ENCODE data around the gene SPAG8. TPM values are rescaled to one million over a fixed set of nuclear protein-coding genes. Genes with fewer than 3 reads are reported as not detected.

Gene SPAG8
- total and polyA plus RNA-seq, 2 donors (not counting 1 experiment from before 2014, with no cell fraction given): 2.0 to 5.4 TPM

DNA sequence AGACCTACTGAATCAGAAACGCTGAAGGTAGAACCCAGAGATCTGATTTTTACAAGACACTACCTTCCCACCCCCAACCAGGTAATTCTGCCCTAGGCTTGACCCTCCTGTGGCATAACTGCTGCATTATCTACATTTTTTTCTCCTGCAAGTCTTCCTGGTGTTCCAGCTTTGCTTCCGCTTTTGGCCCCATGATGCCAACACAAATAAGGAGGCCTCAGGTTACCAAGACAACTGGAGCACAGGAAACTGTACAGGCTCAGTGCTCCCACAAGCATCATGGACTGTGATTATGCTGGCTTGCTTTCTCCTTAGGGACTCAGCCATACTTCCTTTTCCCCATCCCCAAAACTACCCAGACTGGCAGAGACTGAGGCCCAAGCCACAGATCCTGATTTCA lies 51.4 kb downstream of the SPAG8 start:
- peaks cover 0 to 5% of the 10 kb centered on the region in 2 experiments for H3K36me3 ChIP-seq (replicated peaks in 1 of 2; ENCODE audit: control extremely low read depth in 1 of 2, control insufficient read depth in 1 of 2, extremely low read depth in 1 of 2, insufficient read depth in 2 of 2, low read length in 1 of 2)
- Mint-ChIP-seq H3K27ac (peak overlapping the region; percentile 65), H3K4me1 (peaks cover 62% of the 10 kb centered on the region), H3K27me3 (no peaks in the 10 kb centered on the region), H3K9me3 (ENCODE audit: insufficient read depth) (no peaks in the 10 kb centered on the region), H3K4me3 (no peak overlapping the region)
- no peak for DNase-seq
- H3K79me2 ChIP-seq (ENCODE audit: control insufficient read depth, insufficient read depth, low read length): peaks cover 75% of the 10 kb centered on the region
- no peak overlapping the region for H3K4me3 ChIP-seq (ENCODE audit: control extremely low read depth in 1 of 5, extremely low read depth in 1 of 5, insufficient read depth in 1 of 5, low read depth in 2 of 5, low read length in 4 of 5)
- intact Hi-C loops (cut with micrococcal nuclease): no loop called here
- peak overlapping the region in 1 of 2 donors; percentile 44 for H3K27ac ChIP-seq (ENCODE audit: low read length in 2 of 2)
- POLR2A ChIA-PET: no interaction called here
- peaks cover 27 to 35% of the 10 kb centered on the region in 2 donors for H3K4me1 ChIP-seq (ENCODE audit: control insufficient read depth in 2 of 2, insufficient read depth in 2 of 2, low read length in 2 of 2)
- no peaks in the 10 kb centered on the region for H3K27me3 ChIP-seq (replicated peaks in 1 of 4; ENCODE audit: control extremely low read depth in 1 of 4, control insufficient read depth in 3 of 4, insufficient read depth in 4 of 4, low read length in 3 of 4)
- H4K20me1 ChIP-seq (ENCODE audit: control insufficient read depth, insufficient read depth, low read length, poor library complexity, severe bottlenecking): peaks cover 15% of the 10 kb centered on the region
- no peak for ATAC-seq (ENCODE audit: low read depth)
- peaks cover 0 to 2% (median 0%) of the 10 kb centered on the region in 3 donors for H3K9me3 ChIP-seq (ENCODE audit: control extremely low read depth in 1 of 3, control insufficient read depth in 2 of 3, insufficient read depth in 1 of 3, low read length in 2 of 3)
- CTCF ChIA-PET: interaction anchor here (0.8 to 7.7 kb wide), 7 partner anchors 15 to 118 kb away, joined by 3 to 56 read pairs (median 4); partner anchors contain the start of genes FAM221B, GBA2, RGP1 and TLN1
- WGBS (ENCODE audit: insufficient coverage): 39% methylated on average over 2 of the region's 2 CpGs
- H2AFZ ChIP-seq (ENCODE audit: insufficient read depth, low read depth, low read length, poor library complexity, severe bottlenecking): no peak overlapping the region
- H3K9ac ChIP-seq (ENCODE audit: low read length): no peak overlapping the region
- TF ChIP-seq, protein P1, sequence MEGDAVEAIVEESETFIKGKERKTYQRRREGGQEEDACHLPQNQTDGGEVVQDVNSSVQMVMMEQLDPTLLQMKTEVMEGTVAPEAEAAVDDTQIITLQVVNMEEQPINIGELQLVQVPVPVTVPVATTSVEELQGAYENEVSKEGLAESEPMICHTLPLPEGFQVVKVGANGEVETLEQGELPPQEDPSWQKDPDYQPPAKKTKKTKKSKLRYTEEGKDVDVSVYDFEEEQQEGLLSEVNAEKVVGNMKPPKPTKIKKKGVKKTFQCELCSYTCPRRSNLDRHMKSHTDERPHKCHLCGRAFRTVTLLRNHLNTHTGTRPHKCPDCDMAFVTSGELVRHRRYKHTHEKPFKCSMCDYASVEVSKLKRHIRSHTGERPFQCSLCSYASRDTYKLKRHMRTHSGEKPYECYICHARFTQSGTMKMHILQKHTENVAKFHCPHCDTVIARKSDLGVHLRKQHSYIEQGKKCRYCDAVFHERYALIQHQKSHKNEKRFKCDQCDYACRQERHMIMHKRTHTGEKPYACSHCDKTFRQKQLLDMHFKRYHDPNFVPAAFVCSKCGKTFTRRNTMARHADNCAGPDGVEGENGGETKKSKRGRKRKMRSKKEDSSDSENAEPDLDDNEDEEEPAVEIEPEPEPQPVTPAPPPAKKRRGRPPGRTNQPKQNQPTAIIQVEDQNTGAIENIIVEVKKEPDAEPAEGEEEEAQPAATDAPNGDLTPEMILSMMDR (IDR thresholded peaks at IDR 0.05): no peak
- TF ChIP-seq EZH2 (IDR thresholded peaks at IDR 0.05; ENCODE audit: borderline replicate concordance, insufficient read depth, low read depth, low read length, poor library complexity, severe bottlenecking): no peak
- H3K4me2 ChIP-seq (replicated peaks; ENCODE audit: low read depth, low read length, poor library complexity, severe bottlenecking): no peak overlapping the region

DNA sequence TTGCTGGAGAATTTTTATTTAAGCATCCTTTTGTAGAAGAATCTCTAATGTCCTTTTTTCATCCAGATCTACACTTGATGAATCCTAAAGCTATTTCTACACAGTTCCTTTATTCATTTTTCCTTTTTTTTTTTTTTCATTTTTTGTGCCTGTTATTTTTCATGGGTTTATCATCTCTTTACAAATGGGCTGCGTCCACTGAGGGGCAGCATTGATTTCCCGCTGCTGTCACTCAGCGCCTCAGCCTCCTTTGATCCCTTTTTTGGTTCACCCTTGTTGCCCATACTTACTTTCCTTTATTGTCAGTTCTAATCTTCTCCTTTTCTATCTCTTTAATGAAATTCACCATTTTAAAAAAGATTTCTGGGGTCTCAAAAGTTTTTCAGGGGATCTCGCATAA lies 52.3 kb downstream of the SPAG8 start:
- H3K79me2 ChIP-seq (ENCODE audit: control insufficient read depth, insufficient read depth, low read length): peaks cover 74% of the 10 kb centered on the region
- Mint-ChIP-seq H3K9me3 (ENCODE audit: insufficient read depth) (no peaks in the 10 kb centered on the region), H3K27ac (peak overlapping the region; percentile 13), H3K4me3 (no peak overlapping the region), H3K4me1 (peaks cover 70% of the 10 kb centered on the region), H3K27me3 (no peaks in the 10 kb centered on the region)
- intact Hi-C loops (cut with micrococcal nuclease): loop anchor here (5.0 kb wide), 1 partner anchor 642 kb away; the partner anchor contains the start of gene ATOSB
- H3K4me3 ChIP-seq (ENCODE audit: control extremely low read depth in 1 of 5, extremely low read depth in 1 of 5, insufficient read depth in 1 of 5, low read depth in 2 of 5, low read length in 4 of 5): no peak overlapping the region
- H3K4me1 ChIP-seq (ENCODE audit: control insufficient read depth in 2 of 2, insufficient read depth in 2 of 2, low read length in 2 of 2): peaks cover 34 to 43% of the 10 kb centered on the region in 2 donors
- ChIA-PET CTCF (interaction anchor here (0.8 to 7.7 kb wide), 6 partner anchors 14 to 69 kb away, joined by 3 to 56 read pairs (median 6); partner anchors contain the start of genes FAM221B, GBA2, RGP1 and TMEM8B), POLR2A (no interaction called here)
- peaks cover 0 to 5% of the 10 kb centered on the region in 2 experiments for H3K36me3 ChIP-seq (replicated peaks in 1 of 2; ENCODE audit: control extremely low read depth in 1 of 2, control insufficient read depth in 1 of 2, extremely low read depth in 1 of 2, insufficient read depth in 2 of 2, low read length in 1 of 2)
- H3K27me3 ChIP-seq (replicated peaks in 1 of 4; ENCODE audit: control extremely low read depth in 1 of 4, control insufficient read depth in 3 of 4, insufficient read depth in 4 of 4, low read length in 3 of 4): no peaks in the 10 kb centered on the region
- no peak overlapping the region for H3K27ac ChIP-seq (ENCODE audit: low read length in 2 of 2)
- no peak for DNase-seq
- H4K20me1 ChIP-seq (ENCODE audit: control insufficient read depth, insufficient read depth, low read length, poor library complexity, severe bottlenecking): peaks cover 8% of the 10 kb centered on the region
- no peak overlapping the region for H3K4me2 ChIP-seq (replicated peaks; ENCODE audit: low read depth, low read length, poor library complexity, severe bottlenecking)
- TF ChIP-seq, protein P1 (IDR thresholded peaks at IDR 0.05): no peak
- no peak for TF ChIP-seq EZH2 (IDR thresholded peaks at IDR 0.05; ENCODE audit: borderline replicate concordance, insufficient read depth, low read depth, low read length, poor library complexity, severe bottlenecking)
- H3K9me3 ChIP-seq (ENCODE audit: control extremely low read depth in 1 of 3, control insufficient read depth in 2 of 3, insufficient read depth in 1 of 3, low read length in 2 of 3): peaks cover 0 to 2% (median 0%) of the 10 kb centered on the region in 3 donors
- ATAC-seq (ENCODE audit: low read depth): no peak
- no peak overlapping the region for H3K9ac ChIP-seq (ENCODE audit: low read length)
- H2AFZ ChIP-seq (ENCODE audit: insufficient read depth, low read depth, low read length, poor library complexity, severe bottlenecking): no peak overlapping the region
- WGBS (ENCODE audit: insufficient coverage): 100% methylated on average over 1 of the region's 4 CpGs

Data from B cell (primary cell).